ENCODE results near the gene RPTOR.
"Not testable (repeated sequence)": the region's sequence is repeated elsewhere in the genome, so short reads cannot be mapped to it uniquely, and the experiment has no call there.

RPTOR gene

GRCh38 chr17:80811181-80812105, 266.8 kb downstream of the RPTOR start:
- H3K4me3 ChIP-seq (ENCODE audit: low read depth, low read length): no peak overlapping the region

DNA sequence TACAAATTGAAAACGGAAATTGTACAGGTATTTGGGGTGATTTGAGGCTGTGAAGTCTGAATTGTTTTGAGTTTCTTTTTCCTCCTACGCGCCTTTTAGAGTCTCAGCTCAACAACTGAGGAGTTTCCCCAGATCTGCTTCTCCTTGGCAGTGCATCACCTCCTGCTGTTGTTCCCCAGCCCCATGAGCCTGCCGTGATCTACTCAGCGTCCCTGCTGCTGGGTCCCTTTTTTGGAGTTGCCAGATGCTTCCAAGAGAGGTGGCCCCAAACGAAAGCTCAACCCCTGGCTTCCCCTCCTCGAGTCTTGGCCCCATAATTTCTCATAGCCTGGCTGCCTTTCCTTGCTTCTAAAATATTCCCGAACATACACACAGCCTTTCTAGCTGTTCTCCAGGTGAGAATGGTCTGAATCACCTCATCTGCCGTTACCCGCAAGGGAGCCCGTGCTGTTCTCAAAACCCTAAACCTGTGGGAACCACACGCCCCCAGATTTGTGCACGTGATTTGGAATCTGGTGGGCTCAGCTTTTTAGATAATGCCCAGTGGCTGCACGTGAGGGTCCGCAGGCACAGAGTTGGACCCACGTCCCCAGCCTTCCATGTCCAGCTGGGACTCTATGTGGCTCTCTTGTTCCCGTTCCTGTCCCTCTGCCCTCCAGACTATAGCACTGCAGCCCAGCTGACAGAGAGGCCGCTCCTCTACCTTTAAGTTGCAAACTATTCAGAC, 267.9 kb downstream of the RPTOR start:
- H3K4me3 ChIP-seq (ENCODE audit: low read depth, low read length): no peak overlapping the region

- H3K4me3 ChIP-seq (ENCODE audit: low read depth, low read length): no peak overlapping the region
Measured at GRCh38 chr17:80813318-80813717, 268.7 kb downstream of the RPTOR start.

GRCh38 chr17:80814491-80814890, 269.9 kb downstream of the RPTOR start:
- no peak overlapping the region for H3K4me3 ChIP-seq (ENCODE audit: low read depth, low read length)

DNA sequence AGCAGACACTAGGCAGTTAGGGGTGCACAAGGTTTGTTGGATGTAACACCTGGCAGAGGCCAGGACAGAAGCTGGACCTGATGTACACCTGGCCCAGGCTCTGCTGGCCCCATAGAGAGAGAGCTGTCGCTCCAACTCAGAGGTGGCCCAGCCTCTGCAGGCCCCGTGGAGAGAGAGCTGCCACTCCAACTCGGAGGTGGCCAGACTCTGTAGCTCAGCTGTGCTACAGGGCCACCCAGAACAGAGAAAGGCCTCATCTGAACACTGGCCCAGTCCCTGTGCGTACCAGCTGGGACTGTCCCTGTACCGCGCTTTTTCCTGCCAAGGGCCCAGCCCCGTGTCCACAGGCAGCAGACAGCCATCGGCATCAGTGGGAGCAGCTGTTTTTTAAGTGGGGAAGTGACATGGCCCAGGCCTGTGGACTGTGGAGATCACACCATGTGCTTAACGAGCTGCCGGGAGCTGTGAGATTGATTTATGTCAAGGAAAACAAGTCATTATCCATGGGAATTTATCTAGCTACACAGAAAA, 270.6 kb downstream of the RPTOR start:
- H3K4me3 ChIP-seq (ENCODE audit: low read depth, low read length): no peak overlapping the region

DNA sequence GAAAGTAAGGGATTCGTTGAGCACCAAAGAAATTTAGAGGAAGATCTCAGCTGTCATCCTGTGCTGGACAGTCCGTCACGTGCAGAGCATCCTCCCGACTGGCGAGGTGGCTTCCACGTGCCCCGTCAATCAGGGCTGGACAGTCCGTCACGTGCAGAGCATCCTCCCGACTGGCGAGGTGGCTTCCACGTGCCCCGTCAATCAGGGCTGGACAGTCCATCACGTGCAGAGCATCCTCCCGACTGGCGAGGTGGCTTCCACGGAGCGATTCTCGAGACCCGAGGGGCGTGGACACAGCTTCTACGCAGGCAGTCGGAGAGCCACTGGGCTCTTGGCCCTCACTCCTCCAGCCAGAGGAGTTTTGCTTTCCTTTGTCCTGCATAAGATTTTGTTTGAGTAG, 271.1 kb downstream of the RPTOR start:
- not testable (repeated sequence) for H3K4me3 ChIP-seq (ENCODE audit: low read depth, low read length)

DNA sequence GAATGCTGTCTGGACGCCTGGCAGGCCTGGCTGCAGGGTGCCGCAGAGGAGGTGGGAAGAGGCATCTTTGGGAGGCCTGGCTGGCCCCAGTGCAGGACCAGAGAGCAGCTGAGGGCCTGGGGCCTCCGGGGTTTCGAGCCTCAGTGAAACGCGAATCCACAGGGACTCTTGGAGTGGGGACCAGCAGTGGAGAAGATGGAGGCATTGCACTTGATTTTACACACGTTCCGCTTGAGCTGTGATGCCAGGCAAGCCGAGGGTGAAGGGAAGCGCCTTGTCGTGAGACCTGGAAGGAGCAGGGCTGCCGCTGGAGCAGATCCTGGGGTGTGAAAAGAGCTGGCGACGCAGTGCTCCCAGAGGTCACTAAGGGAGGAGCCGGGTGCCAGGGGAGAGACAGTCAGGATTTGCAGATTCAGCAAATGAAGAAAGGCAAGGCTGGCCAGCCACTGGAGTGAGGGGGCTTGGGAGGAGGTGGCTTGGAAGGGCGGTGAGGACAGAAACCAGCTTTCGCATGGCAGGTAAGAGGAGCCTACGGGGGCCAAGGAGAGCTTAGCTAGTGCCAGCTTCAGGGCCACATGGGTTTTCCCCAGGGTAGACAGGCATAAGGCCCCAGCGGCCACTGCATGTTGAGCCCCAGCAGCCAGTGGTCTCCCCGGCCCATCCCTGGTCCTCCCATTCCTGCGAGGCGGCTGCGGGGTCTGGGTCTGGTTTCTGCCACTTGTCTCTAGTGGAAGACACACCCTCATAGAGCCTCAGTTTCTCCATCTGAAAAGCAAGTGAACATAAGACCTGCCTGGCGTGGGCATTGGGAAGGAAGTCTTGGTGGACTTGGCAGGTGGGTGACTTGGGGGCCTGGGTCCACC, 271.8 kb downstream of the RPTOR start:
- no peak overlapping the region for H3K4me3 ChIP-seq (ENCODE audit: low read depth, low read length)

GRCh38 chr17:80817321-80817845, 272.7 kb downstream of the RPTOR start:
- H3K4me3 ChIP-seq (ENCODE audit: low read depth, low read length): no peak overlapping the region

- no peak overlapping the region for H3K4me3 ChIP-seq (ENCODE audit: low read depth, low read length)
Measured at GRCh38 chr17:80817861-80818260, 273.2 kb downstream of the RPTOR start.

GRCh38 chr17:80818871-80819270, 274.2 kb downstream of the RPTOR start:
- no peak overlapping the region for H3K4me3 ChIP-seq (ENCODE audit: low read depth, low read length)

DNA sequence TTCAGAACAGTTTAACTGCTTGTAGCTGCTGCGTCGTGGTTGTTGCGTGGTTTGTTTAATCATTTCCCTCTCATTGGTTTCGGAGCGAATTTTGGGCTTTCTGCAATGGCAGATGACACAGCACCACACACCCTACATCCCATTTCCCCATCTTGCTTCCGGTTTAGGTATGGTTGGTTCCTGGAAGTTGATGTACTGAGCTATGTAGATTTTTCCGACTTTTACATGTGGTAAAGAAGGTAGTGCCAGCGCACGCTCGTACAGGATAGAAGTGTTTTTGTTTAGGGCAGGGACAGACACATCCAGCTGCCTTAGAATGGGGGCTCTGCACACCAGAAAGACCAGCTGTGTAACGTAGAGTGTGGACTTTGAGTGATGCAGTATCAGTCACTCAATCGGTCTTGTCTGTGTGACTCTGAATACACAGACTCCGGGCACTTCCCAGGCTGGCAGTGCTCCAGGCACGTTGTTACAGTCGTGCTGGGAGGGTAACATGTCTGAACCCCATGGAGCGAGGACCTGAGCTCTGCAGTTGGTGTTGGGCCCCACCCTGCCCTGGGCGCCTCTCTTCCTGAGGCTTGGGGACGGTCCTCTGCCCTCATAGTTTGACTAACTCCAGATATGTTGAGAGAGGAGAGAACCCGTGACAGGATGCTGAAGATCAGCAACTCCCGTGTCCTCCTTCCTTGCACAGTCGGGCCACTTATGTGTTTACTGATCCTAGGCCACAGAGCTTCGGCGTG, 275.0 kb downstream of the RPTOR start:
- no peak overlapping the region for H3K4me3 ChIP-seq (ENCODE audit: low read depth, low read length)

DNA sequence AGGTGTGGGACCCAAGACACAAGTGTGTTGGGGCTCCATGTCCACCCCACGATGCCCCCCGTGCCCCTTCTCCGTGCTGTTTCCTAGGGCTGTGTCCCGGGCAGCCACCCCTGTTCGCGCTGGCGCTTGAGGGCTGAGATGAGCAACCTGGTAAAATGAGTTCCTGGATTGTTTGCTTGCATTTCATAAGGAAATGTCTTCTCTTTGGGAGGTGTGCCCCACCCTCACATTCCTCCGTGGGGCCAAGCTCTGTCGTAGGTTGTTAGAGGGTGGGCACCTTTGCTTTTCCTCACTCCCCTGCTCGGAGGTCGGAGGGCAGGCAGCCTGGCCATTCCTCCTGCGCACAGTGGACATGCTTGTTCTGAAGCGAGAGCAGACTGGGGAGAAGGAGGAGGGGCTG, 275.7 kb downstream of the RPTOR start:
- no peak overlapping the region for H3K4me3 ChIP-seq (ENCODE audit: low read depth, low read length)

- no peak overlapping the region for H3K4me3 ChIP-seq (ENCODE audit: low read depth, low read length)
Measured at GRCh38 chr17:80821546-80821945, 276.9 kb downstream of the RPTOR start.

DNA sequence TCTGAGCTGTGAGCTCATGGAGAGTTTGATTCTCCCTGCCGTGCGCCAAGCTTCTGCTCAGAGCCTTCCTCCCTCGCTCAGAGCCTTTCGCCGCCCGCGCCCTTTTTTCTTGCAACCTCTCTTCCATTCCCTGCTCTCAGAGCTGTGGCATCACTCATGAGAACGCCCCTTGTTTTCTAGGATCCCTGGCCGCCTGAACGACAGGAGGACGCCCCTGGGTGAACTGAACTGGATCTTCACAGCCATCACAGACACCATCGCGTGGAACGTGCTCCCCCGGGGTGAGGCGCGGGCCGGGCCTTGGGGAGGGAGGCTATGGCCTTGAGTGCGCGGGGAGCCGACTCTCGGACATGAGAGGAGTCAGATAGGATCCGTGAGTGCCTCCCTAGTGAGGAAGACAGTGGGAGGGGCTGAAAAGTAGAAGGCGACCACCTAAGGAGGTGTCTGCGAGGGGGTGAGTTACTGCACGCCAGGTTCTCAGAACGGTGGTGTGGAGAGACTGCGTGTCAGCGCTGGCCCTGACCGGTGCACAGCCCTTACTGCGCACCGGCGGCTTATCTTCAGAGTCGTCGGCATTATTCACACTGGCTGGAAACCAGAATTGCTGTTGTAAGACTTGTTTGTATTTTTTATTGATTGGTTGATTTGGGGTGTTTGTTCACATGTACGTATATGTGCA, 277.5 kb downstream of the RPTOR start:
- H3K4me3 ChIP-seq (ENCODE audit: low read depth, low read length): no peak overlapping the region

GRCh38 chr17:80822700-80823410, 278.2 kb downstream of the RPTOR start:
- H3K4me3 ChIP-seq (ENCODE audit: low read depth, low read length): no peak overlapping the region

GRCh38 chr17:80824549-80825470, 280.2 kb downstream of the RPTOR start:
- H3K4me3 ChIP-seq (ENCODE audit: low read depth, low read length): no peak overlapping the region

DNA sequence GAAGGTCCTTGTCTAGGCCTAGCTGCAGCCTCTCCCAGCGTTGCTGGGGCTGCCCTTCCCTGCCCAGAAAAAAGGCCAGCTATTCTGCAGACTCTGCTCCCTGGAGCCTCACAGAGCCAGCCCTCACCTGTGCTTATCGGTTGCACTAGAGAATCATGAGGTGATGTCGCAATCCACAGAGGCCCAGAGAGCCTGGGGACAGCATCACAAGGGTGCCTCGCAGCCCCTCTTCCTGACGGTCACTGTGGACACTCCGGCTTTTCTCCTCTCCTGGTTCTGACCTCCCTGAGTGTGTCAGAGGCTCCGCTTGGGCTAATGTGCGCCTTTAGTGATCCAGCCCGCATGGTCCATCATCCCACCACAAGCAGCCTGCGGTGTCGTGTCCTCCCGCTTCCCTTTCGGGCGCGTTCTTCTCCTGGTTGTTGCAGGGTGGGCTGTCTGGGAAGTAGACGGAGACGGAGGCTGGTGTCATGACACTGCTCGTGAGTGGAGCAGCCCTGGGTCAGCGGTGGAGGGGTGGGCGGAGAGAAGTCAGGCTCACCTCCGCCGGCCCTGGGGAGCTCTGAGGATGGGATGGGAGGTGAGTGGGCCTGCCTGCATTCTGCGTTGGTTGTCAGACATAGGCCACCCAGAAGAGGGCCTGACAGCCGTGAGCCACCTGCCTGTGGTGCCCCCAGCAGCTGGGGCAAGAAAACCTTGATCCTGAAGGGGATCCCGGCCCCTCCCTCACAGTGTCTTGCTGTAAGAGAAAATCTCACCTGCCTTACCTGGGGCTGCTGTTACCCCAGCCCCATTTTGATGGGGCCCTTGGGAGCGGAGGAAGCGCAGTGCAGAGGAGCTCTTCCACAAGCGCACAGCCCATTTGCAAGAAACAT, 281.1 kb downstream of the RPTOR start:
- no peak overlapping the region for H3K4me3 ChIP-seq (ENCODE audit: low read depth, low read length)
